CD14-positive monocyte (primary cell): ENCODE results near the gene DNAH3. TPM values are rescaled to one million over a fixed set of nuclear protein-coding genes. Genes with fewer than 3 reads are reported as not detected.

Experiments used
- DNase-seq, 3 donors: peaks; one replicate each; pipeline ENCODE4 v3.0.0-alpha.2; 2011 to 2022
- H2AFZ ChIP-seq: 2 replicates; pipeline ENCODE4 v1.6.0; 2012; ENCODE audit warnings: mild to moderate bottlenecking, low read depth, low read length, inconsistent platforms; ENCODE audit not compliant: insufficient read depth, poor library complexity, severe bottlenecking
- H3K27ac ChIP-seq, 2 donors: 1 replicate in 1 of 2; 2 replicates in 1 of 2; pipeline ENCODE4 v1.5.1; 2012 to 2013; ENCODE audit warnings: low read length in 2 of 2, control low read depth in 1 of 2, inconsistent platforms in 1 of 2, low read depth in 1 of 2, mild to moderate bottlenecking in 1 of 2
- H3K27me3 ChIP-seq, 2 donors: one replicate each; pipeline versions ENCODE4 v1.6.0 to v1.6.1; 2011 to 2013; ENCODE audit warnings: low read length in 2 of 2; ENCODE audit not compliant: control insufficient read depth in 2 of 2, insufficient read depth in 2 of 2
- H3K36me3 ChIP-seq, 2 donors: replicated peaks in 1 of 2; 1 replicate in 1 of 2; 2 replicates in 1 of 2; pipeline versions ENCODE4 v1.5.1 to v1.6.1; 2012 to 2013; ENCODE audit warnings: low read length in 2 of 2, control low read depth in 1 of 2, inconsistent platforms in 1 of 2, mild to moderate bottlenecking in 1 of 2; ENCODE audit not compliant: insufficient read depth in 2 of 2, control insufficient read depth in 1 of 2
- H3K4me1 ChIP-seq, 2 donors: 1 replicate in 1 of 2; 2 replicates in 1 of 2; pipeline versions ENCODE4 v1.5.1 to v1.6.1; 2012 to 2013; ENCODE audit warnings: low read length in 2 of 2, control low read depth in 1 of 2, inconsistent platforms in 1 of 2, mild to moderate bottlenecking in 1 of 2, moderate library complexity in 1 of 2; ENCODE audit not compliant: insufficient read depth in 2 of 2, control insufficient read depth in 1 of 2
- H3K4me2 ChIP-seq: replicated peaks from 2 replicates; pipeline ENCODE3; 2012; ENCODE audit warnings: low read length, moderate library complexity, mild to moderate bottlenecking; ENCODE audit not compliant: poor library complexity, severe bottlenecking; ENCODE audit errors: extremely low read depth
- H3K4me3 ChIP-seq, 3 experiments: fragments of 200-600 bp in 1 of 3; sonication (generic) in 1 of 3; replicated peaks in 1 of 3; 1 replicate in 2 of 3; 2 replicates in 1 of 3; pipeline ENCODE4 v1.5.1; 2011 to 2013; ENCODE audit warnings: low read length in 3 of 3, mild to moderate bottlenecking in 3 of 3, control low read depth in 2 of 3, low read depth in 2 of 3, inconsistent platforms in 1 of 3, moderate library complexity in 1 of 3
- H3K79me2 ChIP-seq: 2 replicates; pipeline ENCODE4 v1.6.0; 2012; ENCODE audit warnings: mild to moderate bottlenecking, control low read depth, inconsistent platforms, low read length, moderate library complexity; ENCODE audit not compliant: insufficient read depth
- H3K9ac ChIP-seq: 2 replicates; pipeline ENCODE4 v1.6.0; 2017; ENCODE audit warnings: low read length, mild to moderate bottlenecking; ENCODE audit not compliant: insufficient read depth, poor library complexity, severe bottlenecking
- H3K9me3 ChIP-seq, 2 donors: replicated peaks in 1 of 2; 1 replicate in 1 of 2; 2 replicates in 1 of 2; pipeline versions ENCODE4 v1.5.1 to v1.6.1; 2012 to 2013; ENCODE audit warnings: low read length in 2 of 2, control low read depth in 1 of 2; ENCODE audit not compliant: control insufficient read depth in 1 of 2, insufficient read depth in 1 of 2
- H4K20me1 ChIP-seq: 2 replicates; pipeline ENCODE4 v1.6.0; 2012; ENCODE audit warnings: mild to moderate bottlenecking, low read length, control low read depth, moderate library complexity; ENCODE audit not compliant: insufficient read depth
- H3K27ac Mint-ChIP-seq, 7 donors: one replicate each; pipeline ENCODE4 v1.8.0; 2020; ENCODE audit warnings: mild to moderate bottlenecking in 7 of 7, mixed read lengths in 7 of 7, moderate library complexity in 6 of 7, inconsistent platforms in 2 of 7
- H3K27me3 Mint-ChIP-seq, 3 donors: one replicate each; pipeline ENCODE4 v1.8.0; 2021 to 2022; ENCODE audit warnings: low read depth in 3 of 3, mild to moderate bottlenecking in 3 of 3, mixed read lengths in 3 of 3, moderate library complexity in 3 of 3, inconsistent platforms in 1 of 3
- H3K36me3 Mint-ChIP-seq, 2 donors: one replicate each; pipeline ENCODE4 v1.8.0; 2020; ENCODE audit warnings: mixed read lengths in 2 of 2, inconsistent platforms in 1 of 2, mild to moderate bottlenecking in 1 of 2
- H3K4me1 Mint-ChIP-seq: one replicate; pipeline ENCODE4 v1.8.0; 2020; ENCODE audit warnings: mild to moderate bottlenecking, mixed read lengths
- H3K4me3 Mint-ChIP-seq, 2 donors: one replicate each; pipeline ENCODE4 v1.8.0; 2020; ENCODE audit warnings: mild to moderate bottlenecking in 2 of 2, mixed read lengths in 2 of 2, moderate library complexity in 1 of 2
- H3K9me3 Mint-ChIP-seq, 7 donors: one replicate each; pipeline ENCODE4 v1.8.0; 2020 to 2022; ENCODE audit warnings: mixed read lengths in 7 of 7, mild to moderate bottlenecking in 6 of 7, moderate library complexity in 6 of 7, inconsistent platforms in 2 of 7
- WGBS: methylation state at CpG from one replicate; pipeline ENCODE4 v1.1.5; 2013; ENCODE audit warnings: missing lambda C conversion rate; ENCODE audit not compliant: insufficient coverage; 5-methylcytosine and 5-hydroxymethylcytosine counted together
- intact Hi-C, 2 donors: fragments of 100-400 bp; cut with micrococcal nuclease; formaldehyde crosslinking; loops; one replicate each; pipeline versions ENCODE4 v1.15.0 to v1.15.1; 2023
- polyA plus RNA-seq, 3 donors: library from polyadenylated mRNA; depleted of rRNA in 1 of 3; unstranded in 2 of 3; stranded (reverse) in 1 of 3; fragments of 300-500 nt in 2 of 3; fragments of >200 nt in 1 of 3; fragmentation: Illumina TruSeq in 2 of 3; gene quantifications; 1 replicate in 2 of 3; 2 replicates in 1 of 3; pipeline ENCODE4 v1.2.3, GENCODE V29; 2012 to 2021
- TF ChIP-seq, protein P1 (sequence below): fragments of 200-600 bp; IDR thresholded peaks from one replicate; pipeline ENCODE4 v1.8.0; 2022; ENCODE audit warnings: antibody characterized with exemption, mild to moderate bottlenecking

Gene DNAH3
- polyA plus RNA-seq, 3 donors: not detected

DNA sequence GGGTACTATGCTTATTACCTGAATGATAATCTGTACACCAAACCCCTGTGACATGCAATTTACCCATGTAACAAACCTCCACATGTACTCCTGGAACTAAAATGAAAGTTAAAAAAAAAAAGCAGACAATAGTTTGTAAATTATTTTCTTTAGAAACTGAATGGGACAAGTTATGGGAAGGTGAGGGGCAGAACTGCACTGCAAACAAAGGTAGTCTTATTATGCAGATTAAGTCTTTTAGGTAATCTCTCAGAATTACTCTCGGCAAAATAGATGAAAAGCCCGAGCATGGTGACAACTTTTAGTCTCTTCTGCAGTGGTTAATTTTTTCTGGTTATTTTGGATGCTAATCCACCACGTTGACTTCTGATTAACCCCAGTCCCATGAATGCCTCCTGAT lies 33.3 kb upstream of the DNAH3 start:
- no peaks in the 10 kb centered on the region for H3K9me3 ChIP-seq
- H3K9me3 Mint-ChIP-seq: peaks cover 0 to 15% (median 7%) of the 10 kb centered on the region in 7 donors
- peaks cover 6% of the 10 kb centered on the region for H3K4me1 Mint-ChIP-seq
- 92% methylated on average over 3 of the region's 3 CpGs for whole genome bisulfite sequencing
- no peak overlapping the region for H3K4me2 ChIP-seq
- H3K27ac Mint-ChIP-seq: no peak overlapping the region
- TF ChIP-seq, protein P1, sequence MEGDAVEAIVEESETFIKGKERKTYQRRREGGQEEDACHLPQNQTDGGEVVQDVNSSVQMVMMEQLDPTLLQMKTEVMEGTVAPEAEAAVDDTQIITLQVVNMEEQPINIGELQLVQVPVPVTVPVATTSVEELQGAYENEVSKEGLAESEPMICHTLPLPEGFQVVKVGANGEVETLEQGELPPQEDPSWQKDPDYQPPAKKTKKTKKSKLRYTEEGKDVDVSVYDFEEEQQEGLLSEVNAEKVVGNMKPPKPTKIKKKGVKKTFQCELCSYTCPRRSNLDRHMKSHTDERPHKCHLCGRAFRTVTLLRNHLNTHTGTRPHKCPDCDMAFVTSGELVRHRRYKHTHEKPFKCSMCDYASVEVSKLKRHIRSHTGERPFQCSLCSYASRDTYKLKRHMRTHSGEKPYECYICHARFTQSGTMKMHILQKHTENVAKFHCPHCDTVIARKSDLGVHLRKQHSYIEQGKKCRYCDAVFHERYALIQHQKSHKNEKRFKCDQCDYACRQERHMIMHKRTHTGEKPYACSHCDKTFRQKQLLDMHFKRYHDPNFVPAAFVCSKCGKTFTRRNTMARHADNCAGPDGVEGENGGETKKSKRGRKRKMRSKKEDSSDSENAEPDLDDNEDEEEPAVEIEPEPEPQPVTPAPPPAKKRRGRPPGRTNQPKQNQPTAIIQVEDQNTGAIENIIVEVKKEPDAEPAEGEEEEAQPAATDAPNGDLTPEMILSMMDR: no peak
- no peaks in the 10 kb centered on the region for H4K20me1 ChIP-seq
- H2AFZ ChIP-seq: no peak overlapping the region
- no peak overlapping the region for H3K9ac ChIP-seq
- H3K27me3 Mint-ChIP-seq: peaks cover 0 to 4% (median 1%) of the 10 kb centered on the region in 3 donors
- no peaks in the 10 kb centered on the region for H3K27me3 ChIP-seq
- H3K36me3 ChIP-seq: peaks cover 22 to 36% of the 10 kb centered on the region in 2 donors
- H3K4me1 ChIP-seq: peaks cover 4 to 5% of the 10 kb centered on the region in 2 donors
- no peaks in the 10 kb centered on the region for H3K79me2 ChIP-seq
- DNase-seq: no peak
- H3K36me3 Mint-ChIP-seq: peaks cover 28 to 35% of the 10 kb centered on the region in 2 donors
- intact Hi-C loops: loop anchor here in 1 of 2 donors (10.0 kb wide), 1 partner anchor 371 kb away; no protein-coding TSS in a partner anchor
- no peak overlapping the region for H3K4me3 ChIP-seq
- H3K4me3 Mint-ChIP-seq: no peak overlapping the region
- H3K27ac ChIP-seq: no peak overlapping the region

DNA sequence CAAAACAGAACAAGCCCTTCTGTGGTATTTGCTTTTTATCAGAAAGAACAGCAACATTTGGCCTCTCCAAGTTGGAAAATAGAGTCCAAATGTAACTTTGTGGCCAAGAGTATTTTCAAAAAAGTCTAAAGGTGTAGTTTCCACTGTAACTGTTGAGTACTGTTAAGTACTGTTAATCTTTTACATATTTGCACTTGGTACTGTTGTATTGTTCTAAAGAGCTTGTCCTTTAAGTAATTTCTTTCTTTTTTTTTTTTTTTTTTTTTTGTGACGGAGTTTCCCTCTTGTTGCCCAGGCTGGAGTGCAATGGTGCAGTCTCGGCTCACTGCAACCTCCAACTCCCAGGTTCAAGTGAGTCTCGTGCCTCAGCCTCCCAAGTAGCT lies 29.3 kb upstream of the DNAH3 start:
- intact Hi-C loops: loop anchor here in 1 of 2 donors (10.0 kb wide), 1 partner anchor 375 kb away; no protein-coding TSS in a partner anchor
- H3K9ac ChIP-seq: no peak overlapping the region
- no peak overlapping the region for H2AFZ ChIP-seq
- Mint-ChIP-seq H3K4me3 (no peak overlapping the region), H3K4me1 (no peaks in the 10 kb centered on the region), H3K36me3 (peaks cover 50 to 60% of the 10 kb centered on the region in 2 donors), H3K27me3 (no peaks in the 10 kb centered on the region), H3K9me3 (peaks cover 0 to 14% (median 10%) of the 10 kb centered on the region in 7 donors), H3K27ac (no peak overlapping the region)
- no peaks in the 10 kb centered on the region for H4K20me1 ChIP-seq
- H3K4me3 ChIP-seq: no peak overlapping the region
- TF ChIP-seq, protein P1: no peak
- H3K27me3 ChIP-seq: no peaks in the 10 kb centered on the region
- peaks cover 26 to 66% of the 10 kb centered on the region in 2 donors for H3K36me3 ChIP-seq
- H3K79me2 ChIP-seq: no peaks in the 10 kb centered on the region
- no peaks in the 10 kb centered on the region for H3K4me1 ChIP-seq
- DNase-seq: no peak
- no peak overlapping the region for H3K27ac ChIP-seq
- H3K4me2 ChIP-seq: no peak overlapping the region
- no peaks in the 10 kb centered on the region for H3K9me3 ChIP-seq
- WGBS: no CpG with 5 or more reads among the region's 3 CpGs
